Measurements from ENCODE around the gene CEBPZOS. TPM values are rescaled to one million over a fixed set of nuclear protein-coding genes. Genes with fewer than 3 reads are reported as not detected.

CEBPZOS gene
- total and polyA plus RNA-seq, 2 of the 8 experiments (the other 6 are each of a cell fraction or from before 2014, with no cell fraction given), result 27.3 to 43.5 TPM

GRCh38 chr2:37230581-37230980 is 34.3 kb downstream of the CEBPZOS start:
- H2BK120ac ChIP-seq (replicated peaks; ENCODE audit: low read depth, low read length), result no peak overlapping the region
- H2BK20ac ChIP-seq (ENCODE audit: low read length), result no peak overlapping the region
- H2BK15ac ChIP-seq (ENCODE audit: low read length), result no peak overlapping the region
- no peak overlapping the region for H2AFZ ChIP-seq (ENCODE audit: low read length)
- DNase-seq (ENCODE audit: low read depth in 1 of 2, low spot score in 2 of 2), result no peak
- peaks cover 6 to 54% (median 21%) of the 10 kb centered on the region in 4 experiments; a peak in 7 of 8 replicates for H3K36me3 ChIP-seq (ENCODE audit: control insufficient read depth in 2 of 4, insufficient read depth in 4 of 4, low read length in 3 of 4)
- H3K9ac ChIP-seq (replicated peaks in 1 of 4; ENCODE audit: extremely low read depth in 1 of 4, low read depth in 3 of 4, low read length in 3 of 4), result peak overlapping the region; percentile 55 to 88 (median 85)
- no peak overlapping the region for H4K8ac ChIP-seq (ENCODE audit: extremely low read depth, insufficient read depth, low read length)
- peak overlapping the region; percentile 59 for H3K56ac ChIP-seq (replicated peaks; ENCODE audit: insufficient read length, low read depth, low read length)
- CTCF ChIA-PET (ENCODE audit: partially characterized antibody), result no interaction called here
- H2AK5ac ChIP-seq (ENCODE audit: low read depth, low read length), result no peak overlapping the region
- peak overlapping the region; percentile 95 to 98 (median 96) for H3K4me3 ChIP-seq (ENCODE audit: extremely low read depth in 1 of 4, insufficient read depth in 2 of 4, low read depth in 3 of 4, low read length in 4 of 4)
- H2BK12ac ChIP-seq (ENCODE audit: low read depth, low read length), result no peak overlapping the region
- H3K4ac ChIP-seq (replicated peaks; ENCODE audit: insufficient read length, low read depth, low read length), result no peak overlapping the region
- peak overlapping the region; percentile 94 to 99 for H3K4me2 ChIP-seq (ENCODE audit: insufficient read depth in 1 of 2, low read depth in 2 of 2, low read length in 2 of 2)
- peaks cover 70 to 95% of the 10 kb centered on the region in 2 experiments for H3K79me2 ChIP-seq (ENCODE audit: control insufficient read depth in 1 of 2, insufficient read depth in 2 of 2, low read length in 2 of 2)
- FAIRE-seq, result no peak
- H3K79me1 ChIP-seq (ENCODE audit: low read depth, low read length), result peaks cover 14% of the 10 kb centered on the region; the same call in 1 of the 2 replicates
- H3K9me3 ChIP-seq (ENCODE audit: insufficient read depth in 2 of 2, low read depth in 1 of 2, low read length in 1 of 2), result no peaks in the 10 kb centered on the region
- peaks cover 2 to 6% of the 10 kb centered on the region in 2 experiments for H4K20me1 ChIP-seq (replicated peaks in 1 of 2; ENCODE audit: control insufficient read depth in 1 of 2, insufficient read depth in 2 of 2, low read length in 2 of 2)
- H3K27ac ChIP-seq (ENCODE audit: low read depth, low read length), result peak overlapping the region; percentile 76; the same call in 1 of the 2 replicates
- 6% methylated on average over 8 of the region's 8 CpGs; no CpG with 5 or more reads in 1 of the 2 experiments for WGBS, 2 experiments (ENCODE audit: extremely low coverage in 1 of 2, insufficient coverage in 1 of 2, insufficient read length in 1 of 2, insufficient replicate concordance in 2 of 2, low coverage in 1 of 2, low lambda C conversion rate in 2 of 2, missing lambda C conversion rate in 1 of 2)
- H3K23ac ChIP-seq (ENCODE audit: insufficient read length), result no peak overlapping the region
- H4K5ac ChIP-seq (ENCODE audit: insufficient read length, low read depth, low read length), result no peak overlapping the region
- H3K27me3 ChIP-seq (replicated peaks in 1 of 4; ENCODE audit: control insufficient read depth in 3 of 4, extremely low read depth in 1 of 4, insufficient read depth in 3 of 4, low read length in 3 of 4), result no peaks in the 10 kb centered on the region
- H3K18ac ChIP-seq (ENCODE audit: extremely low read depth, low read length), result 0 out of 2 replicates have a peak overlapping the region, but pooled peaks have one; percentile 97
- peak overlapping the region; percentile 41 for H2BK5ac ChIP-seq (ENCODE audit: low read depth, low read length)
- no peak overlapping the region for H3K14ac ChIP-seq (ENCODE audit: insufficient read length)
- H3K4me1 ChIP-seq (replicated peaks in 1 of 4; ENCODE audit: control insufficient read depth in 3 of 4, insufficient read depth in 4 of 4, low read length in 3 of 4), result peaks cover 7 to 19% (median 12%) of the 10 kb centered on the region in 4 experiments
- POLR2A ChIA-PET (ENCODE audit: partially characterized antibody), result interaction anchor here (0.7 to 3.4 kb wide), 5 partner anchors 10 to 29 kb away, joined by 3 to 14 read pairs (median 4); no protein-coding TSS in a partner anchor
- H3K23me2 ChIP-seq (ENCODE audit: low read depth, low read length), result peaks cover 18% of the 10 kb centered on the region
- H4K91ac ChIP-seq (replicated peaks; ENCODE audit: insufficient read length, low read length), result no peak overlapping the region
- TF ChIP-seq HDAC6 (IDR thresholded peaks at IDR 0.05; ENCODE audit: low read depth, low read length) (no peak), FOSL1 (IDR thresholded peaks at IDR 0.05; ENCODE audit: insufficient read depth, low read depth, low read length) (no peak), GABPA (IDR thresholded peaks at IDR 0.05; ENCODE audit: borderline replicate concordance, insufficient read depth, low read length) (no peak), EZH2 (IDR thresholded peaks at IDR 0.05; ENCODE audit: low read depth, low read length, severe bottlenecking) (no peak), POU5F1 (IDR thresholded peaks at IDR 0.05; ENCODE audit: low read depth, low read length) (no peak)

Data from H1 (cell line).